ENCODE results near the gene RND1. TPM values are rescaled to one million over a fixed set of nuclear protein-coding genes. Genes with fewer than 3 reads are reported as not detected.
A peak's percentile ranks its signal among the peaks of the same experiment; 100 is the strongest.

The RND1 gene
- total and polyA plus RNA-seq, 2 of the 13 experiments (the other 11 are each of a cell fraction or from before 2014, with no cell fraction given): 1.8 to 1.9 TPM

DNA sequence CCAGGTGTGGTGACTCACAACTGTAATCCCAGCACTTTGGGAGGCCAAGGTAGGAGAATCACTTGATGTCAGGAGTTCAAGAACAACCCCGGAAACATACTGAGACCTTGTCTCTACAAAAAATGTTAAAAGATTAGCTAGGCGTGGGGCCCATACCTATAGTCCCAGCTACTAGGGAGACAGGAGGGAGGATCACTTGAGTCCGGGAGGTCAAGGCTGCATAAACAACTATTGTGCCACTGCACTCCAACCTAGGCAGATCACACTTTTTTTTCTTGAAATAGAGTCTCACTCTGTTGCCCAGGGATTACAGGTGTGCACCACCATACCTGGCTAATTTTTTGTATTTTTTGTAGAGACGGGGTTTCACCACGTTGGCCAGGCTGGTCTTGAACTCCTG is 6.1 kb downstream of the RND1 start (continued):
- TF ChIP-seq FOXP1 (IDR thresholded peaks at IDR 0.05): no peak
- TF ChIP-seq FOXP1 (CRISPR knock-in tag; IDR thresholded peaks at IDR 0.05): peak; percentile 69
- TF ChIP-seq HNF4A (CRISPR knock-in tag; IDR thresholded peaks at IDR 0.05): peak; percentile 59
- no peak for TF ChIP-seq TAF1 (CRISPR knock-in tag; IDR thresholded peaks at IDR 0.05)
- no peak for TF ChIP-seq SOX13 (IDR thresholded peaks at IDR 0.05)
- peak in 1 of 2 experiments; percentile 58; a peak in 2 of 4 replicates for TF ChIP-seq SOX13 (CRISPR knock-in tag; conservative IDR thresholded peaks at IDR 0.05 in 1 of 2, IDR thresholded peaks at IDR 0.05 in 1 of 2)
- peak; percentile 40; the same call in 1 of the 2 replicates for TF ChIP-seq SP5 (CRISPR knock-in tag; IDR thresholded peaks at IDR 0.05; ENCODE audit: borderline replicate concordance, low read depth)
- no peak for TF ChIP-seq NKX3-1 (CRISPR knock-in tag; IDR thresholded peaks at IDR 0.05)
- no peak for TF ChIP-seq BHLHE40 (IDR thresholded peaks at IDR 0.05; ENCODE audit: low read length)
- TF ChIP-seq REPIN1 (CRISPR knock-in tag; IDR thresholded peaks at IDR 0.05; ENCODE audit: borderline replicate concordance, low read depth): no peak; the same call in 1 of the 2 replicates
- TF ChIP-seq, protein P1, sequence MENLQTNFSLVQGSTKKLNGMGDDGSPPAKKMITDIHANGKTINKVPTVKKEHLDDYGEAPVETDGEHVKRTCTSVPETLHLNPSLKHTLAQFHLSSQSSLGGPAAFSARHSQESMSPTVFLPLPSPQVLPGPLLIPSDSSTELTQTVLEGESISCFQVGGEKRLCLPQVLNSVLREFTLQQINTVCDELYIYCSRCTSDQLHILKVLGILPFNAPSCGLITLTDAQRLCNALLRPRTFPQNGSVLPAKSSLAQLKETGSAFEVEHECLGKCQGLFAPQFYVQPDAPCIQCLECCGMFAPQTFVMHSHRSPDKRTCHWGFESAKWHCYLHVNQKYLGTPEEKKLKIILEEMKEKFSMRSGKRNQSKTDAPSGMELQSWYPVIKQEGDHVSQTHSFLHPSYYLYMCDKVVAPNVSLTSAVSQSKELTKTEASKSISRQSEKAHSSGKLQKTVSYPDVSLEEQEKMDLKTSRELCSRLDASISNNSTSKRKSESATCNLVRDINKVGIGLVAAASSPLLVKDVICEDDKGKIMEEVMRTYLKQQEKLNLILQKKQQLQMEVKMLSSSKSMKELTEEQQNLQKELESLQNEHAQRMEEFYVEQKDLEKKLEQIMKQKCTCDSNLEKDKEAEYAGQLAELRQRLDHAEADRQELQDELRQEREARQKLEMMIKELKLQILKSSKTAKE (CRISPR knock-in tag; IDR thresholded peaks at IDR 0.05; ENCODE audit: borderline replicate concordance): no peak
- TF ChIP-seq, protein P2, sequence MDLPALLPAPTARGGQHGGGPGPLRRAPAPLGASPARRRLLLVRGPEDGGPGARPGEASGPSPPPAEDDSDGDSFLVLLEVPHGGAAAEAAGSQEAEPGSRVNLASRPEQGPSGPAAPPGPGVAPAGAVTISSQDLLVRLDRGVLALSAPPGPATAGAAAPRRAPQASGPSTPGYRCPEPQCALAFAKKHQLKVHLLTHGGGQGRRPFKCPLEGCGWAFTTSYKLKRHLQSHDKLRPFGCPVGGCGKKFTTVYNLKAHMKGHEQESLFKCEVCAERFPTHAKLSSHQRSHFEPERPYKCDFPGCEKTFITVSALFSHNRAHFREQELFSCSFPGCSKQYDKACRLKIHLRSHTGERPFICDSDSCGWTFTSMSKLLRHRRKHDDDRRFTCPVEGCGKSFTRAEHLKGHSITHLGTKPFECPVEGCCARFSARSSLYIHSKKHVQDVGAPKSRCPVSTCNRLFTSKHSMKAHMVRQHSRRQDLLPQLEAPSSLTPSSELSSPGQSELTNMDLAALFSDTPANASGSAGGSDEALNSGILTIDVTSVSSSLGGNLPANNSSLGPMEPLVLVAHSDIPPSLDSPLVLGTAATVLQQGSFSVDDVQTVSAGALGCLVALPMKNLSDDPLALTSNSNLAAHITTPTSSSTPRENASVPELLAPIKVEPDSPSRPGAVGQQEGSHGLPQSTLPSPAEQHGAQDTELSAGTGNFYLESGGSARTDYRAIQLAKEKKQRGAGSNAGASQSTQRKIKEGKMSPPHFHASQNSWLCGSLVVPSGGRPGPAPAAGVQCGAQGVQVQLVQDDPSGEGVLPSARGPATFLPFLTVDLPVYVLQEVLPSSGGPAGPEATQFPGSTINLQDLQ (CRISPR knock-in tag; IDR thresholded peaks at IDR 0.05): no peak
- TF ChIP-seq, protein P3, sequence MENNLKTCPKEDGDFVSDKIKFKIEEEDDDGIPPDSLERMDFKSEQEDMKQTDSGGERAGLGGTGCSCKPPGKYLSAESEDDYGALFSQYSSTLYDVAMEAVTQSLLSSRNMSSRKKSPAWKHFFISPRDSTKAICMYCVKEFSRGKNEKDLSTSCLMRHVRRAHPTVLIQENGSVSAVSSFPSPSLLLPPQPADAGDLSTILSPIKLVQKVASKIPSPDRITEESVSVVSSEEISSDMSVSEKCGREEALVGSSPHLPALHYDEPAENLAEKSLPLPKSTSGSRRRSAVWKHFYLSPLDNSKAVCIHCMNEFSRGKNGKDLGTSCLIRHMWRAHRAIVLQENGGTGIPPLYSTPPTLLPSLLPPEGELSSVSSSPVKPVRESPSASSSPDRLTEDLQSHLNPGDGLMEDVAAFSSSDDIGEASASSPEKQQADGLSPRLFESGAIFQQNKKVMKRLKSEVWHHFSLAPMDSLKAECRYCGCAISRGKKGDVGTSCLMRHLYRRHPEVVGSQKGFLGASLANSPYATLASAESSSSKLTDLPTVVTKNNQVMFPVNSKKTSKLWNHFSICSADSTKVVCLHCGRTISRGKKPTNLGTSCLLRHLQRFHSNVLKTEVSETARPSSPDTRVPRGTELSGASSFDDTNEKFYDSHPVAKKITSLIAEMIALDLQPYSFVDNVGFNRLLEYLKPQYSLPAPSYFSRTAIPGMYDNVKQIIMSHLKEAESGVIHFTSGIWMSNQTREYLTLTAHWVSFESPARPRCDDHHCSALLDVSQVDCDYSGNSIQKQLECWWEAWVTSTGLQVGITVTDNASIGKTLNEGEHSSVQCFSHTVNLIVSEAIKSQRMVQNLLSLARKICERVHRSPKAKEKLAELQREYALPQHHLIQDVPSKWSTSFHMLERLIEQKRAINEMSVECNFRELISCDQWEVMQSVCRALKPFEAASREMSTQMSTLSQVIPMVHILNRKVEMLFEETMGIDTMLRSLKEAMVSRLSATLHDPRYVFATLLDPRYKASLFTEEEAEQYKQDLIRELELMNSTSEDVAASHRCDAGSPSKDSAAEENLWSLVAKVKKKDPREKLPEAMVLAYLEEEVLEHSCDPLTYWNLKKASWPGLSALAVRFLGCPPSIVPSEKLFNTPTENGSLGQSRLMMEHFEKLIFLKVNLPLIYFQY (CRISPR knock-in tag; IDR thresholded peaks at IDR 0.05; ENCODE audit: borderline replicate concordance): no peak
- no peak for TF ChIP-seq RFXANK (CRISPR knock-in tag; IDR thresholded peaks at IDR 0.05)
- TF ChIP-seq ZFP36L1 (CRISPR knock-in tag; IDR thresholded peaks at IDR 0.05): no peak
- TF ChIP-seq SOX6 (IDR thresholded peaks at IDR 0.05): no peak
- peak; percentile 47 for TF ChIP-seq SOX6 (CRISPR knock-in tag; IDR thresholded peaks at IDR 0.05)

Measured in HepG2 (cell line).